Spleen (tissue), 11 donors: Measurements from ENCODE around the gene SMTN. TPM values are rescaled to one million over a fixed set of nuclear protein-coding genes. Genes with fewer than 3 reads are reported as not detected.
"Not testable (repeated sequence)": the region's sequence is repeated elsewhere in the genome, so short reads cannot be mapped to it uniquely, and the experiment has no call there.

Source experiments
- DNase-seq: peaks from one replicate; pipeline ENCODE4 v3.0.0-alpha.2; 2020
- H3K27ac ChIP-seq, 8 donors: fragments of 200-600 bp; sonication (generic) in 7 of 8; 1 replicate in 4 of 8; 2 replicates in 4 of 8; pipeline versions ENCODE4 v1.5.0 to v1.8.0; 2016 to 2021; ENCODE audit warnings: inconsistent platforms in 4 of 8, mild to moderate bottlenecking in 4 of 8, moderate library complexity in 1 of 8
- H3K27me3 ChIP-seq, 7 donors: fragments of 200-600 bp; sonication (generic) in 6 of 7; replicated peaks in 1 of 7; 1 replicate in 4 of 7; 2 replicates in 3 of 7; pipeline versions ENCODE4 v1.5.0 to v1.8.0; 2016 to 2021; ENCODE audit warnings: inconsistent platforms in 3 of 7, mild to moderate bottlenecking in 1 of 7
- H3K36me3 ChIP-seq, 6 donors: fragments of 200-600 bp; sonication (generic) in 5 of 6; 1 replicate in 4 of 6; 2 replicates in 2 of 6; pipeline versions ENCODE4 v1.5.0 to v1.8.0; 2016 to 2021; ENCODE audit warnings: inconsistent platforms in 2 of 6
- H3K4me1 ChIP-seq, 6 donors: fragments of 200-600 bp; sonication (generic) in 5 of 6; 1 replicate in 3 of 6; 2 replicates in 3 of 6; pipeline versions ENCODE4 v1.5.0 to v1.8.0; 2016 to 2021; ENCODE audit warnings: inconsistent platforms in 3 of 6
- H3K4me3 ChIP-seq, 8 donors: fragments of 200-600 bp; sonication (generic) in 7 of 8; 1 replicate in 4 of 8; 2 replicates in 4 of 8; pipeline versions ENCODE4 v1.5.0 to v1.8.0; 2016 to 2021; ENCODE audit warnings: inconsistent platforms in 4 of 8, mild to moderate bottlenecking in 4 of 8, moderate library complexity in 2 of 8
- H3K9me3 ChIP-seq, 8 donors: fragments of 200-600 bp; sonication (generic) in 7 of 8; 1 replicate in 4 of 8; 2 replicates in 4 of 8; pipeline versions ENCODE4 v1.5.0 to v1.8.0; 2016 to 2021; ENCODE audit warnings: inconsistent platforms in 4 of 8
- CTCF ChIP-seq, 11 experiments: fragments of 200-600 bp in 7 of 11; fragments of 450-650 bp in 4 of 11; sonication (generic) in 4 of 11; IDR thresholded peaks in 8 of 11; conservative IDR thresholded peaks in 3 of 11; 1 replicate in 7 of 11; 2 replicates in 4 of 11; pipeline versions ENCODE4 v1.4.0 to v1.8.0; 2016 to 2021; ENCODE audit warnings: antibody characterized with exemption in 11 of 11, inconsistent platforms in 4 of 11, mild to moderate bottlenecking in 1 of 11
- POLR2A ChIP-seq, 3 donors: fragments of 450-650 bp; IDR thresholded peaks; one replicate each; pipeline ENCODE4 v1.5.1; 2017; ENCODE audit warnings: antibody characterized with exemption in 3 of 3, mild to moderate bottlenecking in 1 of 3
- POLR2AphosphoS5 ChIP-seq, 3 donors: sonication (generic); formaldehyde crosslinking; IDR thresholded peaks; one replicate each; pipeline ENCODE4 v1.5.1; 2017; ENCODE audit warnings: antibody characterized with exemption in 3 of 3
- WGBS, 5 donors: extraction: QIAGEN DNeasy Blood & Tissue Kit in 3 of 5; methylation state at CpG; one replicate each; pipeline versions ENCODE4 v1.1.5 to v1.1.7; 2013 to 2018; 5-methylcytosine and 5-hydroxymethylcytosine counted together
- intact Hi-C: fragments of 100-400 bp; cut with DNase I; formaldehyde crosslinking; loops from one replicate; pipeline ENCODE4 v1.15.0; 2023; ENCODE audit warnings: low total_unique reads
- polyA plus RNA-seq, 3 donors: library from polyadenylated mRNA; stranded (reverse); fragments of 200-250 nt; gene quantifications; one replicate each; pipeline ENCODE4 v1.2.1, GENCODE V29; 2013
- total RNA-seq, 7 donors: library from RNA; depleted of rRNA in 3 of 7; stranded (reverse); fragments of >200 nt in 3 of 7; fragmentation: NEBNext Ultra II Directional in 4 of 7; extraction: Animal tissue kit (Norgen Biotek cat#: 25700) in 4 of 7; gene quantifications; one replicate each; pipeline versions ENCODE4 v1.1.0 to v1.2.1, GENCODE V29; 2016 to 2021
- donor health status: healthy with polysubstance abuse.
- donor health status: DM: no; HTN: no; CAD: no; lungs with moderate emphysema.
- donor health status: DM: no; HTN: no; CAD: no.
- donor health status: Bipolar disorder and iron deficiency.
- donor health status: healthy.
- donor health status: DM: no; HTN: no; CAD: no.
- donor health status: DM: yes; HTN: yes; CAD: no.

The SMTN gene
- total and polyA plus RNA-seq, 10 donors: 21.2 to 230 (median 158) TPM

DNA sequence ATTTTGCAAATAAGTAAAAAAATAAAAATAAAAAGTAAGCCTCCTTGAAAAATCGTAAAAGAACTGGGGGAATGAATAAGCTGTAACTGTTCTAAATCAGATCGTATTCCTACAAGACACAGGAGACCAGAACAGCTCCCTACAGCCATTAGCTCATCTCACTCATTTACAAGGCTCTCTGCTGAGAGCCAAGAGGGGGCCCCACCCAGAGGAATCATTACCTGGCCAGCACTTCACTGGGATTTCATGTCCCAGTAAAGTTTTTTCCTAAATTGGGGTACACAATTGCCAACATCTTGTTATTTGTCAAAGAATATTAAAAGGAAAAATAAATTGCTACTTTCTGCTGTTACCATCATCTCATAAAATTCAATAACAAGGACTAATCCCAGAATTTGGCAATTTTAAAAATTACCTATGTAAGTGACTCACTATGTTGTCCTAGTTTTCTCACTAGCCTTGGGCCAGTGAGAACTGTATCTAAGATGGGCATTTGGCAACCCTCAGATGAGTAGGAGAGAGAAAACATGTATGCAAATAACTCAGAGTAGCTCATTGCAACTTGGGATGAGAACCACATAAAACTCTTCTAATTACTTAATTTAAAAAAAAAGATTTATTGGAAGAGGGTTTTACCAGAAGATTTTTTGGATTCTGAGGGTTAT lies 18.4 kb upstream of the SMTN start:
- intact Hi-C loops: no loop called here
- 84 to 95% (median 89%) methylated on average over 2 of the region's 2 CpGs for WGBS, 5 donors

DNA sequence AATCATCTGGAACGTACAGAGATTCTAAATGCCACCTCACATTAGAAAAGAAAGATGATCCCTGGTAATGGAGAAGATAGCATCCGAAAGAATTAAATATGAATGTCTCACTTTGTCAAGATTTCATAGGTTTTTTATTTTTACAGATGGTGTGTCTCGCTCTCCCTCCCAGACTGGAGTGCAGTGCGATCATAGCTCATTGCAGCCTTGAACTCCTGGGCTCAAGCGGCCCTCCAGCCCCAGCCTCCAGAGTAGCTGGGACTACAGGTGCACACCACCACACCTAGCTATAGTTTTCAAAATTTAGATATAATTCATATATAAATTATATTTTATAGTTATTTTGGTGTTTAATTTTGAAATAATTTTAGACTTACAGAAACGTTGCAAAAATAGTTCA lies 16.7 kb upstream of the SMTN start:
- Histone ChIP-seq H3K27ac (no peak overlapping the region), H3K4me1 (no peaks in the 10 kb centered on the region), H3K4me3 (no peak overlapping the region), H3K27me3 (no peaks in the 10 kb centered on the region), H3K36me3 (no peaks in the 10 kb centered on the region), H3K9me3 (no peaks in the 10 kb centered on the region)
- no peak for DNase-seq
- WGBS, 5 donors: 91 to 97% (median 94%) methylated on average over 6 of the region's 6 CpGs
- TF ChIP-seq CTCF (IDR thresholded peaks at IDR 0.05 in 8 of 11, conservative IDR thresholded peaks at IDR 0.05 in 3 of 11) (no peak), POLR2A (IDR thresholded peaks at IDR 0.05) (no peak), POLR2AphosphoS5 (IDR thresholded peaks at IDR 0.05) (no peak)
- intact Hi-C loops: no loop called here

More for the DNA sequence above, 18.4 kb upstream of the SMTN start:
- TF ChIP-seq POLR2AphosphoS5 (IDR thresholded peaks at IDR 0.05): no peak
- TF ChIP-seq POLR2A (IDR thresholded peaks at IDR 0.05): no peak
- no peak for TF ChIP-seq CTCF (IDR thresholded peaks at IDR 0.05 in 8 of 11, conservative IDR thresholded peaks at IDR 0.05 in 3 of 11)
- Histone ChIP-seq H3K27ac (no peak overlapping the region), H3K9me3 (no peaks in the 10 kb centered on the region), H3K4me3 (no peak overlapping the region), H3K36me3 (no peaks in the 10 kb centered on the region), H3K27me3 (no peaks in the 10 kb centered on the region), H3K4me1 (no peaks in the 10 kb centered on the region)
- DNase-seq: no peak

- TF ChIP-seq CTCF (IDR thresholded peaks at IDR 0.05 in 8 of 11, conservative IDR thresholded peaks at IDR 0.05 in 3 of 11): no peak
- no peak for TF ChIP-seq POLR2AphosphoS5 (IDR thresholded peaks at IDR 0.05)
- TF ChIP-seq POLR2A (IDR thresholded peaks at IDR 0.05): no peak
- Histone ChIP-seq H3K4me1 (peaks cover 0 to 9% (median 0%) of the 10 kb centered on the region in 6 donors), H3K4me3 (no peak overlapping the region), H3K27ac (no peak overlapping the region), H3K36me3 (no peaks in the 10 kb centered on the region), H3K9me3 (no peaks in the 10 kb centered on the region), H3K27me3 (no peaks in the 10 kb centered on the region)
- intact Hi-C loops: no loop called here
- no peak for DNase-seq
- WGBS, 5 donors: 84 to 93% (median 90%) methylated on average over 11 of the region's 11 CpGs
Observed at GRCh38 chr22:31068970-31069369, 12.1 kb upstream of the SMTN start.

GRCh38 chr22:31069691-31070314 lies 11.3 kb upstream of the SMTN start:
- DNase-seq, H3K4me3 ChIP-seq, H3K36me3 ChIP-seq, H3K9me3 ChIP-seq, H3K27me3 ChIP-seq, intact Hi-C loops, H3K27ac ChIP-seq, H3K4me1 ChIP-seq: not testable (repeated sequence)
- WGBS, 5 donors: 81 to 95% (median 91%) methylated on average over 6 of the region's 6 CpGs
